GM18861 (cell line): ENCODE data around the gene POFUT2.
A peak's percentile ranks its signal among the peaks of the same experiment; 100 is the strongest.

Experiments
- ATAC-seq: cut with Tn5 transposase; IDR thresholded peaks from one replicate; pipeline ENCODE4 v1.9.1; 2021; ENCODE audit not compliant: unreplicated experiment

Gene POFUT2, protein sequence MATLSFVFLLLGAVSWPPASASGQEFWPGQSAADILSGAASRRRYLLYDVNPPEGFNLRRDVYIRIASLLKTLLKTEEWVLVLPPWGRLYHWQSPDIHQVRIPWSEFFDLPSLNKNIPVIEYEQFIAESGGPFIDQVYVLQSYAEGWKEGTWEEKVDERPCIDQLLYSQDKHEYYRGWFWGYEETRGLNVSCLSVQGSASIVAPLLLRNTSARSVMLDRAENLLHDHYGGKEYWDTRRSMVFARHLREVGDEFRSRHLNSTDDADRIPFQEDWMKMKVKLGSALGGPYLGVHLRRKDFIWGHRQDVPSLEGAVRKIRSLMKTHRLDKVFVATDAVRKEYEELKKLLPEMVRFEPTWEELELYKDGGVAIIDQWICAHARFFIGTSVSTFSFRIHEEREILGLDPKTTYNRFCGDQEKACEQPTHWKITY

DNA sequence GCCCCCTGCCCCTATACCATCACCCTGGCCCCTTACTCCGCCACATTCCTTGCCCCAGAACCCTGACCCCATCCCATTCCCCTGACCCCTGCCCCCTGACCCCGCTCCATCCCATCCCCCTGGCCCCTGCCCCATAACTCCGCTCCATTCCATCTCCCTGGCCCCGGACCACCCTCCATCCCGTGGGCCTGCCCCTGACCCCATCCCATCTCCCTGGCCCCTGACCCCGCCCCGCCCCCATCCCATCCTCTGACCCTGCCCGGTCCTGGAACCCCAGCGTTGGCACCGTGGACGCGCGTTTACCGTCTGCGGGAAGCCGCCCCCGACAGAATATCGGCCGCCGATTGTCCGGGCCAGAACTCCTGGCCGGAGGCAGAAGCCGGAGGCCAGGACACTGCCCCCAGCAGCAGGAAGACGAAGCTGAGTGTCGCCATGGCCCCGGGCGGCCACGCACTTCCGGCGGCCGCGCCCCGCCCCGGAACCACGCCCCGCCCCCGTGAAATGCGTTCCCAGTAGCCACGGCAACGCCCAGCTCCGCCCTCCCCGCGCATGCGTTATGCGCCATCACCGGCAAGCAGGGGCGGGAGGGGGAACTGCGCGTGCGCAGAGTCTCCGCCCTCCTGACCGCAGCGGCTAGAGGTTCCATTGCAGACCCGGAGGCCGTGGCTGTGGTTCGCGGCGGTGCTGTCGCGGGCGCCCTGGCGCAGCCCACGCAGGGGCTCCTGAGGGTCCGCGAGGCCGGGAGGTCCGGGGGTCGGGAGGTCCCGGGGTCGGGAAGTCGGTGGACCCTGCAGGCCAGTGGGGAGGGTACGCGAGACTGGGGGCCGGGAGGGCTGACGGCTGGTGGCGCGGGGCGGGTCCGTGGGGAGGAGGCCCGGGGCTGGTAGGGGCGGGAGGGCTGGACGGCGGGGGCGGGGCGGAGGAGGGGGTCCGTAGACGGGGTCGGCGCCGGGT is at the start of gene POFUT2:
TSS of gene POFUT2 (minus strand) at position 458 of the 954 bp plus-strand sequence. CDS start at position 434, 24 bp downstream.
- peak; percentile 55 for ATAC-seq

DNA sequence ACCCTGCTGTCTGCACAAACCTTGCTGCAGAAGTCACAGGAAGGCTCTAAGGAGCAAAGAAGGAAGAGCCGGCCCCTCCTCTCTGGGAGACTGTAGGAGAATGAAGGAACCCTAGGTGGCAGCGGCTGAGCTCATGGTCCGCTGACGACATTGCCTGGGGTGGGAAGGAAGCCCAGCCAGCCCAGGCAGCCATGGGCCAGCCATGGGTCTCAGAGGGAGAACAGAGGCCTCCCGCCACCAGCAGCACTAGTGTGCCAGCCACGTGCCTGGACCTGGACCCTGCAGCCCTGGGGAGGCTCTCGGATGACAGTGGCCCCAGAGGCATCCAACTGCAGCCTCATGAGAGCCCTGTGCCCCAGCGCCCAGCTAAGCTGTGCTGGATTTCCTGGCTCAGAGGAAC is 49.2 kb upstream of the POFUT2 start:
- ATAC-seq = no peak

DNA sequence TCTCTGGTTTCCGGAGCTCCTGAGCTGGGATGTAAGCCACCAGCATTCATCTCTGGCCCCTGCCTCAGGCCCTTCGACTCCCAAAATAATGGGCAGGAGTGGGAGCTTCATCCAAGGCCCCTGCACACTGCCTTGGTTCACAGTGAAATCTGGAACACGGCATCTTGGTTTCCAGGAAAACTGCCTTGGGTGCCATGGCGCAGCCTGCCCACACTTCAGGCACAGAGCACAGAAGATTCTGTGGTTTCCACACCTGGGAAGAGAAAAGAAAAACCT is 48.8 kb upstream of the POFUT2 start:
- ATAC-seq = no peak

DNA sequence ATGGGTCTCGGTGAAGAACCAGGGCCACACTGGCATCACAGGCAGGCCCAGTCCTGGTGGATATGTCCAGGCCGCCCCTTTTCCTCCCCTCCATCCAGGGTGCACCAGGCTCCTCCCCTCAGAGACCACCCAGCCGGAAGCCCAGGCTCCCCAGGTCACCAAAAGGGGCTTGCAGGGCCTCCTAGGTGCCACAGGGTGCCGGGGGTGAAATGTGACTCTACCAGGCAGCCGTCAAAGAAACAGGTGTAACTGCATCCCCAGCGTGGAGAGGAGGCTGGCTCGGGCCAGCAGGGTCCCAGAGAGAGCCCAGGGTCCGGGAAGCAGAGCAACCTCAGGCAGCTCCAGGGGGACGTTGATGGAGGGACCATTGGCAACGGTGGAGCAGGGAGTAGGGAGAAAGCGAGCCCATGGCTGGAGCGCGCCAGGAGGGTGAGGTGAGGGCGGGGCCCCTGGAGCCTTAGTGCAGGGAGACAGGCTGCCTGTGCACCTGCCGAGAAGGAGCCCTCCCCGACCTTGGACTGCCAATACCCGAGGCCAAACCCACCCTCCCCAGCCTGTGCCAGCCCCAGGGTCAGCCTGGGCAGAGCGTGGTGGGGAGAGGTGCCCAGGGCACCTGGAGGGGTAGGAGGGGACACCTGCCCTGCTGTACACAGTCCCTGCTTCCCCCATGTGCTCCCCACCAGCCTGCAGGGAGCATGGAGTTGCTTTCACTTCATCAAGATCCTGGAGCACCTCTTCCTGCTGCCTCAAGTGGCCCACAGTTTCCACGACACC is 48.3 kb upstream of the POFUT2 start:
- ATAC-seq = no peak

DNA sequence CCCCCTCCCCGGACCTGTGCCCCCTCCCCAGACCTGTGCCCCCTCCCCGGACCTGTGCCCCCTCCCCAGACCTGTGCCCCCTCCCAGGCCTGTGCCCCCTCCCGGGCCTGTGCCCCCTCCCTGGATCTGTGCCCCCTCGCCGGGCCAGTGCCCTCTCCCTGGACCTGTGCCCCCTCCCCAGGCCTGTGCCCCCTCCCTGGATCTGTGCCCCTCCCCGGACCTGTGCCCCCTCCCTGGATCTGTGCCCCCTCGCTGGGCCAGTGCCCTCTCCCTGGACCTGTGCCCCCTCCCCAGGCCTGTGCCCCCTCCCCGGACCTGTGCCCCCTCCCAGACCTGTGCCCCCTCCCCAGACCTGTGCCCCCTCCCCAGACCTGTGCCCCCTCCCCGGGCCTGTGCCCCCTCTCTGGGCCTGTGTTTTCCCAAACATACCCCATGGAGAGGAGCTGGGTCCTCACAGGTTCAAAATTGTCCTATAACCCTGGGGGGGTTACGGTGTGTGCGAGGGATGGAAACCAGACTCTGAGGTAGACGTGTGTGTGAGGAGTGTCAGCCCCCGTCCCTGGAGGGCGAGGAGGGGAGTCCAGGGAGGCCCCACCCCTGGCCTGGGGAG is 47.6 kb upstream of the POFUT2 start:
- no peak for ATAC-seq

DNA sequence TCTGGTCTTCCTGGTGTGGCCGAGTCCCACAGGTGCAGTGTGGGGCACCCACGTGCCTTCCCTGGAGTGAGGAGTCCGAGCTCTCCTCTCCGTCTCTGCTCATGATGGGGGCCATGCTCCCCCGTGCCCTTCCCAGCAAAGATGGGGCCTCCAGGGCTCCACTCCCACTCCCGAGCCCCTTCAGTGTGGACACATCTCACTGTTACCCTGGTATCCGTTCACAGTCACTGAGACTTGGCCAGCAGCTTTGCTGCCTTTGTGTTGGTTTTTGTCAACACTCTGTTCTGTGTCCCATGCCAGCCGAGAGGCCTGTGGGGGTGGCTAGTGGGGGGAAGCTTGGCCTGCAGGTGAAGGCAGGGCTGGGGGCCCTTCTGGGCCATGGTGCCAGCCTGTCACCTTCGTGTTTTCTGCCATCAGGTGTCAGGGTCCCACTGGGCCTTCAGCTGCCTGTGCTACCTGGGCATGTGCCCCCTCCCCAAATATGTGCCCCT is 46.9 kb upstream of the POFUT2 start:
- ATAC-seq = no peak

DNA sequence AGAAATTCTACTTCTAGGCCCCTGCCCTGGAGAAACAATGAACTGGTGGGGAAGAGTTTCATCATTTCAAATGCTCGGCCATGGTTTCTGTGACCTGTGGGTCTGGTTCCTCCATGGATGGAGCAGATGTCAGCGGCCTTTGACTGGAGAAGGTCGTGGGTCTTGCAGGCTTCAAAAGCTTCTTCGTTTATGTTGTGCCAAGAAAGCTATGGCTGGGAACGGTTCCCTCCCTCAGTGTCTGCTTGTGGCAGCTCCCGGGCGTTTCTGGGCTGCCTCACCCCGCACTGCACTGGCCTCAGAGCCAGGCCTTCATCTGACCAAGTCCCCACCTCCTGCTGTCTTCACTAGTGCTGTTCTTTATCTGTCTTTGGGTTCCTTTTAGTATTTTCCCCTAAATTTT is 46.4 kb upstream of the POFUT2 start:
- ATAC-seq = no peak

DNA sequence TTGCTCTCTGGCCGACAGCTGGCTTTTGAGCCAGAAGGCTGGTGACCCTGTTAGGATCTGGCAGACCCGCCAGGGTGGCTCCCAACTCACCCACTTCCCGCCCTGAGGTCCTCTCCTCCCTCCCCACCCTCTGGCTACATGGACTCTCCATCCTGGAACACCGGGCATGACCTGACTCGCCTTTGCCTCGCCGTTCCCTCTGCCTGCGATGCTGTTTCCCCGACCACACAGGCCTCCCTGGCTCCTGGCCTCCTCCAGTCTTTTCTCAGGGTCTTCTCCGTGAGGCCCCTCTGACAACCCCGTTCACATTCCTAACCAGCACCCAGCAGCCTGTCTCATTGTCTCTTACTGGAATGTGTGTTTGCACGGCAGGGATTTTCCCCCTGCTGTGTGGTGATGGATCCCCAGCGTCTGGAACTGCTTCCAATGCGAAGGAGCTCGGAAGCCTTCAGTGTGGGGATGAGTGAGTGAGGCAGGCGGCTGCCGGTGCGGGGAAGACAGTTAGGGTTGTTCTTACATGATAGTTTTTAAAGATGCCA is 46.0 kb upstream of the POFUT2 start:
- ATAC-seq = no peak

DNA sequence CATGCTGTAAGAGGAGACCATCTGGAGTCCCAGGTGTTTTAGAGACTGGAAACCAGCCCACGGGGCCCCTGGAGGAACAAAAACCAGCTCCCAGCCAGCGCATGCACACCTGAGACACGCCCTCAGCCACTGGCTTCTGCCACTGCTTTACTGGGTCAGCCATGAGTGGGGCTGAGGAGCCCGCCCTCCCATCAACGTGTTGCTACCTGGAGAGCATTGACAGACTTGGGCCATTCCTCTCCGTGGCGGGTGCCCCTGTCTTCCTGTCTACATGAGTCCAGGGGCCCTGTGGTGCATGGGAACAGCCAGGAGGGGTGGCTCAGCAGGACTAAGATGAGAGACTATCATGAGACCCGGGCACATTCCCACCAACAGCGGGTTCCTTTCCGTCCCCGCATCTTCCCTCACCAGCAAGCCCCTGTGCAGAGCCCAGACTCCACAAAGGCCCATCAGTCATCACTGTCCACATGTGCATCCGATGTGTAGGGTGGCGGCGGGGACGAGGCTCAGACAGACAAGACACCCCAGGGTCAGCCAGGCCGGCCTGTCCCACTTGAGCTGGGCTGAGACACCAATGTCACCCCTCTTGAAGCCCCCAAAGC is 45.4 kb upstream of the POFUT2 start:
- no peak for ATAC-seq

DNA sequence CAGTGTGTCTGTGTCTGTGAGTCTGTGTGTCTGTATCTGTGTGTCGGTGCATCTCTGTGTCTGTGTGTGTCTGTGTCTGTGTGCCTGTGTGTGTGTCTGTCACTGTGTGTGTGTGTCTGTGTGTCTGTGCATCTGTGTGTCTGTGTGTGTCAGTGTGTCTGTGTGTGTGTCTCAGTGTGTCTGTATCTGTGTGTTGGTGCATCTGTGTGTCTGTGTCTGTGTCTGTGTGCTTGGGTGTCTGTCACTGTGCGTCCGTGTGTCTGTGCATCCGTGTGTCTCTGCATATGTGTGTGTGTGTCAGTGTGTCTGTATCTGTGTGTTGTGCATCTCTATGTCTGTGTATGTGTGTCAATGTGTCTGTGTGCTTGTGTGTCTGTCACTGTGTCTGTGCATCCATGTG is 44.7 kb upstream of the POFUT2 start:
- no peak for ATAC-seq

DNA sequence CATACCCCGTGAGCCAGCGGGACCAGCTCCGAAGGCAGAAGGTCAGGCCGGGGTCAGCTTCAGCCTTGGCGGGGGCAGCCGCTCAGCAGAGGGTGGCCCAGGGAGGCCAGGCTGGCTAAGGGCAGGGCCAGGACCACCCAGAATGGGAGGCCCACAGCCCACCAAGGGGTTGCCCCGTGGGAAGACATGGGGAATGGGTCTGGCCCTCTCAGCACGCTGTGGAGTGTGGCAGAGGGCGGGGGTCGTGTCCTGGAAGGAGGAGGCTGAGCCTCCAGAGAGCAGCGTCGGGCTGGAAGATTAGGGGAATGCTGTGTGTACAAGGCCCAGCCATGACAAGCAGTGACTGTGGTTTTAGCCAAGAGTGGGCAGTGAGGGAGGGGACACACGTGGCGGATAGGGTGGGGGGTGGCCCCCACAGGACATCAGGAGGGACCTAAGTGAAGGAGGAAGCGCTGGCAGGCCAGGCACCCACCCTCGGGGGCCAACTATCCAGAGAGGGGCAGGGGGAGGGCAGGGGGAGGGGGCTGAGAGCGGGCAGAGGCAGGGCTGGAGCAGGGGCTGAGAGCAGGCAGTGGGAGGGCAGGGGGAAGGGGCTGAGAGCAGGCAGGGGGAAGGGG is 43.9 kb upstream of the POFUT2 start:
- ATAC-seq = no peak

DNA sequence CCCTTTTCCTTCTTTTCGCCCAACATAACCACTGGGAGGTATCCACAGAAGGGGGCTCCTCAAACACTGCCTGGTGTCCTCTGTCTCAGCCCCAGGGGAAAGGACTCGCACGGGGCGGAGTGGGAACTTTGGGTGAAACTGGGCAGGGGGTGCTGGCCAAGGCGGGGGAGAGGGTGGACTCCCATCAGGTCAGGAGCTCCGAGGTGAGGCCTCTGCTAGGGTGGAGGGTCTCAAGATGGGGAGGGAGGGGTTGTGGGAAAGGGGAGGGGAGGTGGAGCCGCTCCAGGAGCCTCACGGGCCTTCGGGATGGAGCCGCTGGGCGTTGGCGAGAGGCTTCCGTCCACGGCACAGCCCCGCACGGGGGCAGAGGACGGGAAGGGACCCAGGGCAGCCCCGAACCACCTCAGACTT is 43.2 kb upstream of the POFUT2 start:
- ATAC-seq = no peak

DNA sequence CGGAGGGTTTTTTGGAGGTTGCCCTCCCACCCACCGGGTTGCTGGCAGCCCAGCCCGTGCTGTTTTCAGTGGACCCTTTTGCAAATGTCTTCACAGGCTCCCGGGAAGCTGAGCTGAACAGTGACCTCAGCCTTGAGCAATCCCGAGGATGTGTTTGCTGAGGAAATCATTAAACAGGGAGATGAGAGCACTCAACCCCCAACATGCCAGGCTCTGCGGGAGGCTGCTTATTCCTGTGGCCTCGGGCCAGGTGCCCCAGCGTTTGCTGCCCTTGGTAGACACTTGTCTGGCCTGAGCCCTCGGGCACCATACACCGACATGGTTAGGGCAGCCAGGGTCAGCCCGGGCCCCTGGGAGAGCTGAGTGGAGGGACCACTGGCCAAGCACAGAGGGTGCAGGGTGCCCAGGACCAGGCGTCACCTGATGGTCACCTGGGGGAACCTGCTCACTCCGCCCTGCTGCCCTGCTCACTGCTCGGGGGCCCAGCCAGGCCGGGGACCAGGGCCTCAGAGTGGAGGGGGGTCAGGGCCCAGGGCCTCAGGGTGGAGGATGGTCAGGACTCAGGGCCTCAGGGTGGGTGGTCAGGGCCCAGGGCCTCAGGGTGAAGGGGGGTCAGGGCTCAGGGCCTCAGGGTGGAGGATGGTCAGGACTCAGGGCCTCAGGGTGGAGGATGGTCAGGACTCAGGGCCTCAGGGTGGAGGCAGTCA is 42.5 kb upstream of the POFUT2 start:
- no peak for ATAC-seq

DNA sequence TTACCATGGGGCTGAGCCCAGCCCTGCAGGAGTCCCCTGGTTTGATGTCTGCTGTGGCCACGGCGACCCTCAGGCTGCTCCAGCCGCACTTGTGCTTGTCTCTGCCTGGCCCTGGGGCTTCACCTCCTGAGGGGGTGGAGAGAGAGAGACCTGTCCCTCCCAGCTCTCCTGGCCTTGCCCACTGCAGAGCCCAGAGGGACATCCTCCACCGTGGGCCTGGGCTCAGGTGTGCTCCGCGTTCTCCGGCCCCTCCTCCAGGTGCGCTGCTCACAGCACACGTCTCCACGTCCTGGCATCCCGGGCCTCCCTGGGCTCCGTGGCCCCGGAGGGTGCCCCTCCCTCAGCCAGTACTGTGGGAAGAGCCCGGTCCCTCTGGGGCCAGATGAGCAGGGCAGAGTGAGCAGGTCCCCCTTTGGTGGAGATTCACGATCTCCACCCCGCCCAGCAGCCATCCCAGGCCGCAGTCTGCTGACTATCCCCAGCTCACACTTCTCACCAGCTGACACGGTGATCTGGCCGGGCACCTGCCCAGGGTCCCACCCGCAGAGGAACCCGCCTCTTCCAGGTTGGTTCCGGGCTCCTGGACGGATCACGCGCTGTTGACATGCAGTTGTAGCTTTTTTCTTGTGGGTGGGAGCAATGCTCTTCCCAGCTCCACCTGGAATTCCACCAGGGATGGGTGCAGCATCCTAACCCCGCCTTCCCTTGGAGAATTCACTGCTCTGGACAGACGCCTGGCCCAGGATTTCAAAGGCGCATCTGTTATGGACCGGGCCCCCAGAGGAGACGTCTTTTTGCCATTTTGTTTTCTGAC is 41.8 kb upstream of the POFUT2 start:
- no peak for ATAC-seq

DNA sequence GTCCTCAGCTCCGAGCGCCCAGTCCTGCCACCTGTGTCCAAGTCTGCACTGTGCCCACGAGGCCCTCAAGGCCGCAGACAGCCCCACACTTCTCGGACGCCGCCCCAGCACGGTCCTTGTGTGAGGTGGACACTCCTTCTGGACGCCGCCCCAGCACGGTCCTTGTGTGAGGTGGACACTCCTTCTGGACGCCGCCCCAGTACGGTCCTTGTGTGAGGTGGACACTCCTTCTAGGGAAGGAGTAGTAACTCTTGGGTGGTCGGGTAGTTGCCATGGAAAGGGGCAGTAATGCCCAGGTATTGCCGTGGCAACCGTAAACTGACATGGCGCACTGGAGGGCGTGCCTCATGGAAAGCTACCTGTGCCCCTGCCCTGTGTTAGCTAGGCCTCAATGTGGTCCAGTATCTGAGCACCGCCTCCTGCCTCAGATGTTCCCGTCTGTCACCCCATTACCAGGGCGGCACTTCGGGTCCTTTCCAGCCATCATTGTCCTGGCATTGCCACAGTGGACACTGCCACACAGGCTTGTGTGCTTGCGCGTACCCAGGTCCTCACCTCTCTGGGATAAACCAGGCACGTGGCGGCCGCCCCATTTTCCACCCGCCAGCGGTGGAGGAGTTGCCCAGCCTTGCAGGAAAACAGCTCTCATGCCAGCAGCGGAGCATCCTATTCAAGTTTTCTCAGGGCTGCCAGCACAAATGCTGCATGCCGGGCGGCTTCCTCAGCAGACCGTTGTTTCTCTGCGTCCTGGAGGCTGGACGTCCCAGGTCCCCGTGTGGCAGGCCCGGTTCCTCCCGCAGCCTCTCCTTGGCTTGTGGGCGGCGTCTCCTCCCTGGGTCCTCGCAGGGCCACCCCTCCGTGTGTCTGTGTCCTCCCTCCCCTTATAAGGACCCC is 40.8 kb upstream of the POFUT2 start:
- ATAC-seq = no peak

DNA sequence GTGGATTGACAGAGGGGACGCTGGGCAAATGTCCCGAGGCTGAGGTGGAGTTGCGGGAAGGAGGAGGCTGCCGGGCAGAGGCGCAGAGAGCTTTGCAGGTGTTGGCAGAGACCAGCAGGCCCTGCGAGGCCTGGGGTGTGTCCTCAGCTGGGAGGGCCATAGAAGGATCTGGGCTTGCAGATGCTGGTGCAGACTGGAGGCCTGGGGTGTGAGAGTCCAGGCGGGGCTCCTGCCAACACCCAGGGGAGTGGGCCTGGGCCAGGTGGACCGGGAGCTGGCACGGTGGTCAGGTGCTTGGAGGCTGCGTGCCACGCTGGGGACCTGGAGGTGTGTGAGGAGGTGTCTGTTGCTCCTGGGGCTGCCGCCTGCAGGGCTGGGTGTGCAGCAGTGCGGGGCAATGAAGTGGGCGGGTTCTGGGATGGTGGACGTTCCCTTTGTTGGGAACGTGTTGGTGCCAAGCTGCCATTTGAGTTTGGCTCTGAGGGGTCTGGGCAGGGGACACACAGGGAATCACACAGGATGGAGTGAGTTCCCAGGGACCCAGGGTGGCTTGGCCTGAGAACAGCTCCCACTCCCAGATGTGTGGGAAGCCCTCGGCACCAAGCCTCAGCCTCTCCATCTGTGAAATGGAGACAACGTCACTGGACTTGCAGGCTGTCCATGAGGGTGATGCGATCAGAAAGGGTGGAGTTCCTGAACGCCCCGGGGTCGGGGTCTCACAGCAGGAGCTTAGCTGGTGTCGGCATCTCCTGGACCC is 39.9 kb upstream of the POFUT2 start:
- ATAC-seq = no peak
